Measurements from ENCODE around the gene SLC35A1.

The SLC35A1 gene

GRCh38 chr6:87518453-87518852 is 45.7 kb downstream of the SLC35A1 start:
- Histone ChIP-seq H3K4me3 (ENCODE audit: low read length) (no peak overlapping the region), H3K27me3 (ENCODE audit: low read depth, low read length) (no peaks in the 10 kb centered on the region), H3K27ac (ENCODE audit: low read length) (no peak overlapping the region), H3K9me3 (ENCODE audit: insufficient read depth, low read length) (no peaks in the 10 kb centered on the region), H4K20me1 (ENCODE audit: insufficient read depth, low read length) (no peaks in the 10 kb centered on the region), H3K79me2 (ENCODE audit: low read length) (no peaks in the 10 kb centered on the region), H3K9ac (ENCODE audit: low read length) (no peak overlapping the region), H3K4me1 (ENCODE audit: low read length) (peaks cover 4% of the 10 kb centered on the region; the same call in 1 of the 2 replicates), H3K36me3 (replicated peaks; ENCODE audit: low read depth, low read length) (peaks cover 18% of the 10 kb centered on the region), H3K4me2 (ENCODE audit: low read length) (no peak overlapping the region), H2AFZ (ENCODE audit: low read depth, low read length) (no peak overlapping the region)
- no peak for TF ChIP-seq EZH2phosphoT487 (IDR thresholded peaks at IDR 0.05; ENCODE audit: low read depth)
- TF ChIP-seq, protein P1, sequence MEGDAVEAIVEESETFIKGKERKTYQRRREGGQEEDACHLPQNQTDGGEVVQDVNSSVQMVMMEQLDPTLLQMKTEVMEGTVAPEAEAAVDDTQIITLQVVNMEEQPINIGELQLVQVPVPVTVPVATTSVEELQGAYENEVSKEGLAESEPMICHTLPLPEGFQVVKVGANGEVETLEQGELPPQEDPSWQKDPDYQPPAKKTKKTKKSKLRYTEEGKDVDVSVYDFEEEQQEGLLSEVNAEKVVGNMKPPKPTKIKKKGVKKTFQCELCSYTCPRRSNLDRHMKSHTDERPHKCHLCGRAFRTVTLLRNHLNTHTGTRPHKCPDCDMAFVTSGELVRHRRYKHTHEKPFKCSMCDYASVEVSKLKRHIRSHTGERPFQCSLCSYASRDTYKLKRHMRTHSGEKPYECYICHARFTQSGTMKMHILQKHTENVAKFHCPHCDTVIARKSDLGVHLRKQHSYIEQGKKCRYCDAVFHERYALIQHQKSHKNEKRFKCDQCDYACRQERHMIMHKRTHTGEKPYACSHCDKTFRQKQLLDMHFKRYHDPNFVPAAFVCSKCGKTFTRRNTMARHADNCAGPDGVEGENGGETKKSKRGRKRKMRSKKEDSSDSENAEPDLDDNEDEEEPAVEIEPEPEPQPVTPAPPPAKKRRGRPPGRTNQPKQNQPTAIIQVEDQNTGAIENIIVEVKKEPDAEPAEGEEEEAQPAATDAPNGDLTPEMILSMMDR (IDR thresholded peaks at IDR 0.05; ENCODE audit: low read depth, low read length): no peak

- Histone ChIP-seq H3K4me2 (ENCODE audit: low read length) (no peak overlapping the region), H3K4me1 (ENCODE audit: low read length) (no peaks in the 10 kb centered on the region), H3K27ac (ENCODE audit: low read length) (no peak overlapping the region), H3K9me3 (ENCODE audit: insufficient read depth, low read length) (no peaks in the 10 kb centered on the region), H4K20me1 (ENCODE audit: insufficient read depth, low read length) (no peaks in the 10 kb centered on the region), H3K79me2 (ENCODE audit: low read length) (no peaks in the 10 kb centered on the region), H3K4me3 (ENCODE audit: low read length) (no peak overlapping the region), H3K36me3 (replicated peaks; ENCODE audit: low read depth, low read length) (peaks cover 5% of the 10 kb centered on the region), H3K9ac (ENCODE audit: low read length) (no peak overlapping the region), H2AFZ (ENCODE audit: low read depth, low read length) (no peak overlapping the region), H3K27me3 (ENCODE audit: low read depth, low read length) (no peaks in the 10 kb centered on the region)
- no peak for TF ChIP-seq EZH2phosphoT487 (IDR thresholded peaks at IDR 0.05; ENCODE audit: low read depth)
- TF ChIP-seq, protein P1 (IDR thresholded peaks at IDR 0.05; ENCODE audit: low read depth, low read length): no peak
These were observed 49.9 kb downstream of the SLC35A1 start for GRCh38 chr6:87522686-87523085.

GRCh38 chr6:87529221-87529620 is 56.4 kb downstream of the SLC35A1 start:
- H3K9me3 ChIP-seq (ENCODE audit: insufficient read depth, low read length): no peaks in the 10 kb centered on the region
- no peaks in the 10 kb centered on the region for H3K27me3 ChIP-seq (ENCODE audit: low read depth, low read length)
- H3K9ac ChIP-seq (ENCODE audit: low read length): no peak overlapping the region
- TF ChIP-seq EZH2phosphoT487 (IDR thresholded peaks at IDR 0.05; ENCODE audit: low read depth): no peak
- TF ChIP-seq, protein P1 (IDR thresholded peaks at IDR 0.05; ENCODE audit: low read depth, low read length): no peak
- H4K20me1 ChIP-seq (ENCODE audit: insufficient read depth, low read length): no peaks in the 10 kb centered on the region
- no peak overlapping the region for H2AFZ ChIP-seq (ENCODE audit: low read depth, low read length)
- no peaks in the 10 kb centered on the region for H3K79me2 ChIP-seq (ENCODE audit: low read length)
- H3K27ac ChIP-seq (ENCODE audit: low read length): no peak overlapping the region
- H3K4me1 ChIP-seq (ENCODE audit: low read length): no peaks in the 10 kb centered on the region
- no peak overlapping the region for H3K4me3 ChIP-seq (ENCODE audit: low read length)
- H3K36me3 ChIP-seq (replicated peaks; ENCODE audit: low read depth, low read length): no peaks in the 10 kb centered on the region
- no peak overlapping the region for H3K4me2 ChIP-seq (ENCODE audit: low read length)

DNA sequence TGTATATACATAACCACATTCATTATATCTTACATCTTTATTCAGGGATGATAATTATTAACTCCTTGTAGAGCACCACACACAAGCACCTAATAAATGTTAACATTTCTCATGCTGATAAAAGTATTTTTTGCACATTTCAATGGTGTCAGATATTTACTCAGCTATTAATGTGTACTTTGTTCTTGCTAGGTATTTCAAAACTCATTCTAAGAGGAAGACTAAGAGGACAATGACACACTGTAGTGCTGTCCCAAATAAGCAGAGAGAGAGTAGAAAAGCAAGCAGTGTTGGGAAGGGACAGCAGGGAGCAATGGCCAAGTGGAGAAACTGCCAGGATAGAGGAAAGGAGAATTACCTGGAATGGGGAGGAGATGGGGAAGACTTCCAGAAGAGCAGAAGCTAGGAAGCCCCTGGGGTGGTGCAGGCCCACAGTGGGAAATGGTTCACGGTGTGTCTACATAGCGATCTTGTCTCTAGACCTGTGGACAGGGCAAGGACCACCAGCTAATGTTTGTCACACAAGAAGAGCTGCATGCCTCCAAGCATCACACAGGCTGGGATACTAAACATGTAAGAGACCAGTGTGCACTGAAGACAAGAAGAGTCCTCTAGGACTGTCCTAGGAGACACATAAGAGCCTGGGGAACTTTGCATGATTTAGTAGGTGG is 61.7 kb downstream of the SLC35A1 start:
- Histone ChIP-seq H3K27ac (ENCODE audit: low read length) (no peak overlapping the region), H3K79me2 (ENCODE audit: low read length) (no peaks in the 10 kb centered on the region), H3K36me3 (replicated peaks; ENCODE audit: low read depth, low read length) (peaks cover 5% of the 10 kb centered on the region), H3K4me1 (ENCODE audit: low read length) (peaks cover 7% of the 10 kb centered on the region), H3K4me2 (ENCODE audit: low read length) (no peak overlapping the region), H3K4me3 (ENCODE audit: low read length) (no peak overlapping the region), H3K9me3 (ENCODE audit: insufficient read depth, low read length) (no peaks in the 10 kb centered on the region), H2AFZ (ENCODE audit: low read depth, low read length) (no peak overlapping the region), H4K20me1 (ENCODE audit: insufficient read depth, low read length) (no peaks in the 10 kb centered on the region), H3K27me3 (ENCODE audit: low read depth, low read length) (no peaks in the 10 kb centered on the region), H3K9ac (ENCODE audit: low read length) (no peak overlapping the region)
- no peak for TF ChIP-seq EZH2phosphoT487 (IDR thresholded peaks at IDR 0.05; ENCODE audit: low read depth)
- TF ChIP-seq, protein P1 (IDR thresholded peaks at IDR 0.05; ENCODE audit: low read depth, low read length): no peak

Data from OCI-LY3 (cell line).